ENCODE data around the gene C2orf78.
"Not testable (repeated sequence)": the region's sequence is repeated elsewhere in the genome, so short reads cannot be mapped to it uniquely, and the experiment has no call there.

The C2orf78 gene

GRCh38 chr2:73779467-73780236 is 4.3 kb upstream of the C2orf78 start, which contains the start of gene DUSP11:
Gene DUSP11, minus strand, starts transcription at chr2:73780103. Its CDS starts 129 bp downstream, at chr2:73779974.
- peak; percentile 92 for TF ChIP-seq CTCF (conservative IDR thresholded peaks at IDR 0.05; ENCODE audit: control insufficient read depth, insufficient read depth, low read depth, low read length)
- peak within 1 kb of the TSS; percentile 100 for H3K4me3 ChIP-seq (ENCODE audit: control insufficient read depth, low read depth, low read length)
- DNase-seq (ENCODE audit: low read depth): peak; percentile 93

DNA sequence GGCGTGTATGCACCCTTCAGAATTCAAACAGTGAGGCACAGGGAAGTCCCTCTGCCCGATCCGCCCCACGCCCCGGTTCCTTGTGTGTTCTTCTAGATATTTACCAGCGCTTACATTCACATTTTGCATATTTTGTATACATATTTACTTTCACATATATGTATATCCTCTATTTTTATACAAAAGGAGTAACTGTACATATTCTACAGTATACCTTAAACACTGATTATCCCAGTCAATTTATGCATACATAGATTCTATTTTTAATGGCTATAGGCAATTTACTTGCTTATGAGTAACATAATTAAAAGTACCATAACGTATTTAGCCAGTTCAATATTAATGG is 3.8 kb upstream of the C2orf78 start:
- TF ChIP-seq CTCF (conservative IDR thresholded peaks at IDR 0.05; ENCODE audit: control insufficient read depth, insufficient read depth, low read depth, low read length): no peak
- H3K4me3 ChIP-seq (ENCODE audit: control insufficient read depth, low read depth, low read length): peak overlapping the region; percentile 100
- DNase-seq (ENCODE audit: low read depth): no peak

GRCh38 chr2:73783402-73783801 is 581 bp upstream of the C2orf78 start:
- not testable (repeated sequence) for DNase-seq (ENCODE audit: low read depth); H3K4me3 ChIP-seq (ENCODE audit: control insufficient read depth, low read depth, low read length)

DNA sequence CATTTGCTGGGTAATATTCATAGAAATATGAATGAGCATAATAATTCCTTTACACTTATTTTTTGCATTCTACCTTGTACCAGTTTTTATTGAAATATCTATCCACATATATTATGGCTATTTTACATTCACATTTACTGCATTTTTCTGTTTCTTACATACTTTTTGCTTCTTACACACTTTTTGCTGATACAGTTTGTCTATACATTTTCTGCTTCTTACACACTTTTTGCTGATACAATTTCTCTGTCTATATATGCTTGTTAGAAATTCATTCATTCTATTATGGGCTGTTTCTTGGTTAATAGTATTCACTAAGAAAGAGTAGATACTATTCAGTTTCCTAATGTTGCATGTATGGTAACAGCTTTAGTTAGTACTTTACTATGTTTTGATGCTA is 27.9 kb downstream of the C2orf78 start:
- TF ChIP-seq CTCF (conservative IDR thresholded peaks at IDR 0.05; ENCODE audit: control insufficient read depth, insufficient read depth, low read depth, low read length): no peak
- H3K4me3 ChIP-seq (ENCODE audit: control insufficient read depth, low read depth, low read length): no peak overlapping the region
- no peak for DNase-seq (ENCODE audit: low read depth)

DNA sequence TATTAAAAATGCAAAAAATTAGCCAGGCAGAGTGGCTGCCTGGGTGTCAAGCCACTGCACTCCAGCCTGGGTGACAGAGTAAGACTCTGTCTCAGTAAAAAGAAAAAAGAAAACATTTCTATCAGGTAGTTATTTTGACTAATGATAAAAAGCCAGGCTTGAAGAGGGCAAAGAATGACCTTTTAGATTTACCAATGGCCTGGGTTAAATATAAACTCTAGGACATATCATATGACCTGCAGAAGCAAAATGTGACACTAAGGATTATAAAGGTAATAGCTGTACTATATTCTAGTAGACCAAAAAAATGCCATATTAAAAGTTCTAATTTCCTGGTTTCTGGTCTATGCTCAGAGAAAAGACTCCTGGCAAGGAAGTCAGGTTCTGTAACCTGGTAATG is 28.7 kb downstream of the C2orf78 start:
- no peak for TF ChIP-seq CTCF (conservative IDR thresholded peaks at IDR 0.05; ENCODE audit: control insufficient read depth, insufficient read depth, low read depth, low read length)
- no peak overlapping the region for H3K4me3 ChIP-seq (ENCODE audit: control insufficient read depth, low read depth, low read length)
- DNase-seq (ENCODE audit: low read depth): no peak

DNA sequence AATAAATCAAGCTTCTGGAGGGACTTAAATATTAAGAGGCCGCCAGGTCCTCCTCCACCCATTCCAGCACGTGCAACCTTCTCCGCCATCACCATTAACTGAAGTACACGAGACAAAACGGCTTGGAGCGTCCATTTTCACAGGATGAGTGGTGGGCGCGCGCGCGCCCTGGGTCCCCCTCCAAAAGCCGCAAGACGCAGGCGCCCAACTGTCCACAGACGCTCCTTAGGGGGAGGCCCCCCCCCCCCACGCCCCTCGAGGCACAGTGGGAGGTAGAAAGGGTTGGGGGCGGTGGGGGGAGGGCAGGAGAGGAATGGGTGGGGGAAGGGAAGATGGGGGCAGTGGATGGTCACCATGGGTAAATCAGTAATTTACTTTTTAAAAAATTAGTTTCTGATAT is 34.3 kb downstream of the C2orf78 start:
- TF ChIP-seq CTCF (conservative IDR thresholded peaks at IDR 0.05; ENCODE audit: control insufficient read depth, insufficient read depth, low read depth, low read length): no peak
- DNase-seq (ENCODE audit: low read depth): no peak
- no peak overlapping the region for H3K4me3 ChIP-seq (ENCODE audit: control insufficient read depth, low read depth, low read length)

GRCh38 chr2:73821227-73821626 is 37.2 kb downstream of the C2orf78 start:
- TF ChIP-seq CTCF (conservative IDR thresholded peaks at IDR 0.05; ENCODE audit: control insufficient read depth, insufficient read depth, low read depth, low read length): no peak
- DNase-seq (ENCODE audit: low read depth): no peak
- no peak overlapping the region for H3K4me3 ChIP-seq (ENCODE audit: control insufficient read depth, low read depth, low read length)
